ENCODE data around the gene TMEM178B.

Gene TMEM178B

GRCh38 chr7:141349338-141349737, 275.5 kb downstream of the TMEM178B start:
- no peak for DNase-seq

- no peak for DNase-seq
Measured at GRCh38 chr7:141349804-141350203, 275.9 kb downstream of the TMEM178B start.

DNA sequence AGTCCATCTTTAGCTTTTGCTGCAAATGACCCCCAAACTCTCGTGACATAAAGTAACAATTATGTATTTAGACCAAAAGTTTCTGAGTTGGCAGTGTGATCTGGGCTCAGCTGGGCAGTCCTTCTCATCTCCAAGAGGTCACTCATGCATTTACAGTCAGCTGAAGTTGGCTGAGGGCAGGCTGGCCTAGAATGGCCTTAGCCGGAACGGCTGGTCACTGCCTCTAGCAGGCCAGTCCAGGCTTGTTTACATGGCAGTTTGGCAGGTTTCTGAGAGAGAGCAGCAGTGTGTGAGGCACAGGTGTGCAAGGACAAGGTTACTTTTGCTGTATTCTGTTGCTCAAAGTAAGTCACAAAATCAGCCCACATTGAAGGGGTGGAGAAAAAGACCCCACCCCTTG, 277.3 kb downstream of the TMEM178B start:
- DNase-seq, result no peak

- no peak for DNase-seq
Measured at GRCh38 chr7:141352955-141353354, 279.1 kb downstream of the TMEM178B start.

- no peak for DNase-seq
Measured at GRCh38 chr7:141354251-141354650, 280.4 kb downstream of the TMEM178B start.

- peak in 11 of 56 donors; percentile 1 to 43 (median 21) for DNase-seq
Measured at GRCh38 chr7:141355032-141355431, 281.2 kb downstream of the TMEM178B start.

DNA sequence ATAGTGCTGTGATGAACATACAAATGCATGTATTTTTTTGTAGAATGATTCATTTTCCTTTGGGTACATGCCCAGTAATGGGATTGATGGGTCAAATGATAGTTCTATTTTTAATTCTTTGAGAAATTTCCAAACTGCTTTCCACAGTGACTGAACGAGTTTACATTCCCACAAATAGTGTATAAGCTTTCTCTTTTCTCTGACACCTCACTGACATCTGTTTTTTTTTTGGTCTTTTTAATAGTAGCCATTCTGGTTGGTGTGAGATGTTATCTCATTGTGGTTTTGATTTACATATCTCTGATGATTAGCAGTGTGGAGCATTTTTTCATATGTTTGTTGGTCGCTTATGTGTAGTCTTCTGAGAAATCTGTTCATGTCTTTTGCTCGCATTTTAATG, 282.3 kb downstream of the TMEM178B start:
- DNase-seq, result no peak

- DNase-seq, result no peak
Measured at GRCh38 chr7:141358386-141358785, 284.5 kb downstream of the TMEM178B start.

DNA sequence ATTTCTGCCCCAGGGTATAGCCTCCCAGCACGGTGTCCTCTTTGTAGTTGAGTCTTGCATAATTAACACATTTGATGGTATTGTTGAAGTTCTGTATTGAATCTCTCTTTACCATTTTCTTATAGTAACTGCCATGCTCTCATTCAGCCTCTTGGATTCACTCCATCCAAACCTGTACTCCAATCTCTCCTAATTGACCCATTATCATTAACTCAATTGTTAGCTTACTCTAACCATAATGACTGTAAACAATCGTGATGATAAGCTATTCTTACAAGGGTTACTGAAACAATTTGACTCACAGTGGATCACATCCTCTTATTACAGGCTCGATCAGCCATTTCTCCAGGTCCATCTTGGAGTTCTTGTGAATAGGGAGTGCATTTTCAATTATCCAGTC, 285.4 kb downstream of the TMEM178B start:
- DNase-seq, result no peak

GRCh38 chr7:141359740-141360415, 286.0 kb downstream of the TMEM178B start:
- DNase-seq, result no peak

- DNase-seq, result no peak
Measured at GRCh38 chr7:141360416-141360760, 286.5 kb downstream of the TMEM178B start.

DNA sequence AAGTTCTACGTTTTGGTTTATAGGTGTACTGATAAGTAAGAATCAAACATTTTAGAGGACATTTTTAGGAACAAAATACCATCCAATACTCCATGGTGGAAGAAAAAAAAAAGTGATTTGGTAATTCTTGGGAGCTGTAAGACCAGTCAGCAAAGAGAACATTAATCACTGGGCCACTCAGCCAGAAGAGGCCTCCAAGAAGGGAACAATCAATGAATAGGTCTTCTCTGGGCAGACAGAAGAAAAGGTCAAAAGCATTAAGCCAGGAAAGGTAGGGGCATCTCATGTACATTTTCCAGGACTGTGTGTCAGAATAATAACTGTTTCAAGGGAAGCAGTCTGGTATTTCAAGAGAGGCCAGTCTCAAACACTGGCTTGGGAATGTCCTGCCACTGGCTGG, 286.9 kb downstream of the TMEM178B start:
- DNase-seq, result no peak

GRCh38 chr7:141361479-141361878, 287.6 kb downstream of the TMEM178B start:
- no peak for DNase-seq

GRCh38 chr7:141361960-141362359, 288.1 kb downstream of the TMEM178B start:
- no peak for DNase-seq

DNA sequence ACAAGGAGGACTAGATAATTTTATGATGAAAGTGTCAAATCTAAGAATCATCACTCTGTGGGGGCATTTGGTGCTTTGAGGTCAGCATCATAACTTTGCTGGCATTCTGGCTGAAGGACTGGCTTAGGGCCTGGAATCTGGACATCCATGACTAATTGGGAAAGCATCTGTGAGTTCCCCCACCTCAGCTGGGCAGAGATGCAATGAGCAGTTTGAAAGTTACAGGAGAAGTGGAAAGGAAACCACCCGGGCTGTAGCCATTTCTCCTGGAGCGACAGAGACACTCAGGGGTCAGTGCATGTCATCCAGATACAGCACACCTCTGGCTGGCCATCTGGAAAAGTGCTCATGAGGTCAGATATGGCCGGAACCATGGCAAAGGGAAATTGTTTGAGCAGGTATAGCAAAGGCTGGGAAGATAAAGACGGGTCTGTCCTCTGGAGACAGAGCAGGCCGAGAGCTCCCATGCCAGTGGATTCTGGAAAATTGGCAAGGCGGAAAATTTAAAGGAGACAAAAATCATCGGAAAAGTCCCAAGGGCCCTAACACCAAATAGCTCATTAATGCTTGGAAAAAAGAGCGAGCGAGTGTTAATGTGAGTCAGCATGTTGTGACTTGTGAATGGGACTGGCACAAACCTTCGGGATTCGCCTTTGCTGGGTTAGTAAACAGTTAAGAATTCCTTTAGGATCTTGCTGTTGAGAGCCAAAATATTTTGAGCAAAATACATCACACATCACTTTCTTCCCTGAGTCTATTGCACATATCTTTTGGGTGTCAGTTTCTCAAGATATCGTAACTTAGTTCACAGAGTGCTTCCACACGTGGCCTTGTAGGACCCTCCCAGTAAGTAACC, 288.9 kb downstream of the TMEM178B start:
- DNase-seq, result no peak

DNA sequence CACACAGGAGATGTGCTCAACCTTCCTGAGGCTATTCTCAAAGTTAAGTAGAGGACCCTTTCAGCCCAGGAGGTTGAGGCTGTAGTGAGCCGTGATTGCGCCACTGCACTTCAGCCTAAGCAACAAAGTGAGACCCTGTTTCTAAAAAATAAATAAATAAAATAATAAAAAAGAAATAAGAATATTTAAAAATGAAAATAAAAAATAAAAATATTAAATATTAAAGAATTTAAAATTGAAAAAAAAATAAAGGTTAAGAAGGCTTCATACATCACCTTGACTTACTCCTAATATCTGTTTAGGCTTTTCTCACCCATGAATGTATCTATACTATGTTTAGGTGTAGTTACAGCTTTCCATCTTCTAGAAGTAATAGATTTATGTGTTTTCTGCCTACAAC, 289.9 kb downstream of the TMEM178B start:
- no peak for DNase-seq

DNA sequence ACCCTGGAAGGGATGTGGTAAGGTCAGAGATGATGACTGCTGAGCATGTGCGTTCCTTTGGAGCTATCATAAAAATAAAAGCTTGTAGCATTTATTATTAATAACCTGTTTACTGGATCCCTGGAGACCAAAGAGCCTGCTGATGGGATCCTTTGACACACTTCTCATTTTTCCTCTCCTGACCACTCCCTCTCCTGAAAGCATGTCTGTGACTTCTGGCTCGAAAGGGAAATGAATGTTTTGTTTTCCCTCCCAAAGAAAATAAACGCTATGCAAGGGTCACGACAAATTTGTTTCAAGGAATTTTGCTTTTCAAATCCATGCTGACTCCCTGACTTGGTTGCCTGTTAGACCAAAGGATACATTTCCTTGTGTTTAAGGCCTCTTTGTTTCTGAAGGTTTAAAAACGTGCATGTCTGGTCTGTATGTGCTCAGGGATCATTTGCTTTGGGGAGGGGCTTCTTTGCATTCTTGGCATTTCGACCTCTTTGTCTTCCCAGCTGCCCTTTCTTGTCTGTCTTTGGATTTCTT, 292.3 kb downstream of the TMEM178B start:
- DNase-seq, result no peak

GRCh38 chr7:141369422-141369821, 295.6 kb downstream of the TMEM178B start:
- DNase-seq, result peak in 11 of 56 donors; percentile 14 to 59 (median 26)

DNA sequence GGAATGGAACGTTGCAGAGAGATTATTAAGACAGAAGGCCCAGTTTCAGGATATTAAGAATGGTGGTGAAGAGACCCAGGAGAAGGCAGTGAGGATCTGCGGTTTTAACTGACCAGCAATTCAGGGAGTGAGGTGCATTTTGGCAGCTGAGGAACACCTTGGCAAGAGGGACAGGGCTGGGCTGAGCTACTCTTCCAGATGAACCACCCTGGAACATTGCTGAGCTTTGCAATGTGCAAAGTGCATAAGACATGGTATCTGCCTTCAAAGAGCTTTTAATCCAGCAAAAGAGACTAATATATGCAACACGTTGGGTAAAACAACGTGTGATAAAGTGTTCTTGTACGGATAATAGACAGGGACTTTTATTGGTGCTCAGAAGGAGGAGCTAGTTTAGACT, 296.3 kb downstream of the TMEM178B start:
- DNase-seq, result no peak

- DNase-seq, result no peak
Measured at GRCh38 chr7:141370650-141371049, 296.8 kb downstream of the TMEM178B start.

- no peak for DNase-seq
Measured at GRCh38 chr7:141374425-141374824, 300.6 kb downstream of the TMEM178B start.

DNA sequence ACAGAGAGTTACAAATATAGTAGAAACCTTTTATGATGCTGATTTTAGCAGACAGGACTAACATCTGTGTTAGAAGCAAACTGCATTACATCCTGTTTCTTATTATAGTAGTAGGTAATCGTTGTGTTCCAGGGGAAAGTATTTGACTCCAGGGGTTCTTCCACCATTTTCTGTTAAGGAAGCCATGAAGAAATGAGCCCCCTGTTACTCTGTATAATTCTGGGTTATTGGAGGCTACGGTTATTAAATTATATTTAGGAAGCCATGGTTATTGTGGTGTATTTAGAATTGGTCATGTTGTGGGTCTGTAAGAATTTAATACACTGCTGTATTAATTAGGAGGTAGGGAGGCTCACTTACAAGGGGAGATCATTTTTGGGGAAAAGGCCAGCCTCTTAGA, 301.6 kb downstream of the TMEM178B start:
- no peak for DNase-seq

- DNase-seq, result no peak
Measured at GRCh38 chr7:141377906-141378305, 304.0 kb downstream of the TMEM178B start.

All from nucleus accumbens (tissue), 56 donors.